GM18517 (cell line): ENCODE results near the gene VTI1A.

Experiments
- ATAC-seq: cut with Tn5 transposase; IDR thresholded peaks from one replicate; pipeline ENCODE4 v1.9.1; 2021; ENCODE audit warnings: mild to moderate bottlenecking, moderate library complexity; ENCODE audit not compliant: unreplicated experiment

The VTI1A gene

DNA sequence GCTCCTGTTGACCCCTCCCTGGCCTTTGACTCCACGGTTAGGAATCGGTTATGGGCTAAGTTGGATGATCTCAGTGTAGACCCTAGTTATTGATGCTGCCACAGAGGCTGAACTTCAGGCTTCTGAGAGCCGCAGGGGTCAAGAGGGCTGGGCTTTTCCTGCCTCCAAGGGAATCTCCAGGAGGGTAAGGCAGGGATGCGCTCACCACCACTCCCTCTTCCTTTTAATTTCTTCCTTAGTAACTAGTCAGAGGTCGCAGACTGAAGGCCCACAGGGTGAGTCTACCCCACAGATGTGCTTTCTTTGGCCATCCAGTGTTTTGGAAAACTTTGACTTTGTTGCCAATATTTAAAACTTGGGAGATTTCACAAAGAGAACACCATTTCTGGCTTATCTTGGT is 352.0 kb downstream of the VTI1A start:
- no peak for ATAC-seq

DNA sequence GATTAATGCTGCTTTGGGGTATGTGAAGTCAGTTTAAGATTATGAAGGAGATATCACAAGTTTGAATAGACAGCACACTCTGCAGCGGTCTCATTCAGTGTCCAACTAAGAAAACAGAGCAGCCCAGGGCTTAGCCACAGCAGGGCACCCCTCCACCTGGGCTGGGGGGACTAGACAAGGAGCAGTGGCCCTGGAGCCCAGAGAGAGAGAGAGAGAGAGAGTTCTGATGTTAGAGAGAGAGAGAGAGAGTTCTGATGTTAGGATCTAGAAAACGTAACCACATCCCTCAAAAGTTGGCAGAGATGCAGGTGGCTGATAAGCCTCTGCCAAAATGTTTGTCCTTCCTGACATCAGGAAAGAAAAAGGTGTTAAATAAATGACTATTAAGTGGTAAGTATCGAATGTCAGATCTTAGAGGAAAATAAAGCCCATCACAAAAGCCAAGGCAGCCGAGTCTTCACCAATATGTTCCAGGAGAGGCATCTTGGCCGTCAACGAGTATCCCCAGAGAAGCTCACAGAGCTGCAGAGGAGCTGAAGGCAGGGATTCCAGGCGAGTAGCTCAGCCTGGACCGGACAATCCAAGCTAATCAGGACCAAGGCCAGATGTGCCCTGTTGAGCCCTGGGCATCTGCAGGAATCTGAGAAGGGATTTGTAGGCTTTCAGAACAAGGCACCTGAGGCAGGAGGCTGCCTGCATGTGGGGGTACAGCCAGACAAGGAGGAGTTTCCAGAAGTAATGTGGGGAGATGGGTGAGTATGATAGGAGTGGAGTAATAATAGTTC is 352.9 kb downstream of the VTI1A start:
- no peak for ATAC-seq

DNA sequence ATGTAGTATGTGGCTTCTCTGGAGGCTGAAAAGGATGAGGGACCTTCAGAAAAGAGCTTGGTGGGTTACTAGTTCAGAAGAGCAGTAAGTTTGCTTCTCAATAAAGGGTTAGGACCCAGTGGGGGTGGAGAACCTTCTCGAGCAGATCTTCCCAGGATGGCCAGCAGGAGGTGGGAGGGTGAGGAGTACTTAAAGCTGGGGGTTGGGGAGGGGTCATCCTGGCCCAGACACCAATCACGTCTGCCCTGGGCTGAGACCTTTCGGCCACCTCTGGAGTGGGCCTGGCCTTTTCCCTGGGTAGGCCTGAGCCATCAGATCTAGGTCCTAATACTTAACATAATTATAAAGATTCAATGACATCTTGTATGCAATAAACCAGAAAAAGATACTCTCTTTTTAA is 354.0 kb downstream of the VTI1A start:
- ATAC-seq = no peak

DNA sequence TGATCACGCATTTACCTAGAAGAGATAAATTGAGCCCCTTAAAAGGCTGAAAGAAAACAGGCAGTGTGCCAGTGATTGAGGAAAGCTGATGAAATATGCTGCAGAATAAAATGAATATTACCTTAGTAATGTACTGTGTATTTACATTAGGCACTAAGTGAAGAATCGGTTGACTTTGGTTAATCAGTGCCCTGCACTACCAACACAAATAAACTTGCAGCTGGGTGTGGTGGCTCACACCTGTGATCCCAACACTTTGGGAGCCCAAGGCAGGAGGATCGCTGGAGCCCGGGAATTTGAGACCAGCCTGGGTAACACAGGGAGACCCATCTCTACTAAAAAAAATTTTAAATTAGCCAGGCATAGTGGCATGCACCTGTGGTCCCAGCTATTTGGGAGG is 354.7 kb downstream of the VTI1A start:
- no peak for ATAC-seq

GRCh38 chr10:112802411-112803022 is 355.5 kb downstream of the VTI1A start:
- no peak for ATAC-seq

DNA sequence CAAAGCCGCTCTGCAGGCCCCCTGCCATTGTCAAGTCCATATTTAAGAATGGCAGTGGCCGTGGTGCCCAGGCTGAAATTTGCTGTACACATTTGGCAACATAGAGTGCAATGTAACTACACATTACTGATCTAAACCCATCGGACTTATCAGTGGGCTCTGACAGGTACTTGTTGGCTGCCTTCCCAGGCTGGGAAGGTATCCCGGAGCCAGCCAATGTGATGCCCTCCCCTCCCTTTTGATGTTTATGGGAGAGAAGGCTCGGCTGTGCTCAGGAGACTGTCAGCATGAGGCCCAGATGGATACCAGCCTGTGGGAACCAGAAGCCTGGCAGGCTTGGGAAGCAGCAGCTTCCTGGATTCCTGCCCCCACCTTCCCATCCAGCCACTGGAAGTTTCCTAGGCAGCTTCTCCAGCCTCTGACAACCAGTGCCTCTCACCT is 357.0 kb downstream of the VTI1A start:
- ATAC-seq = no peak

DNA sequence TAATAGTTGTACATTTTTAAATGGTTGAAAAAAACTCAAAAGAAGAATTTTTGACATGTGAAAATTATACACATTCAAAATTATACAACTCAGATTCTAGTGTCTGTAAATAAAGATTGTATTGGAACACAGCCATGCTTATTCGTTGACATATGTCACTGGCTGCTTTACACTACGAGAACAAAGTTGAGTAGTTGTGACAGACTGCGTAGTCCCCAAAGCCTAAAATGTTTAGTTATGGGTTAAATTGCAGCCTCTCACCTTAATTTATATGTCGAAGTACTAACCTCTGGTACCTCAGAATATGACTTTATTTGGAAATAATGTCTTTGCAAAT is 358.2 kb downstream of the VTI1A start:
- no peak for ATAC-seq

DNA sequence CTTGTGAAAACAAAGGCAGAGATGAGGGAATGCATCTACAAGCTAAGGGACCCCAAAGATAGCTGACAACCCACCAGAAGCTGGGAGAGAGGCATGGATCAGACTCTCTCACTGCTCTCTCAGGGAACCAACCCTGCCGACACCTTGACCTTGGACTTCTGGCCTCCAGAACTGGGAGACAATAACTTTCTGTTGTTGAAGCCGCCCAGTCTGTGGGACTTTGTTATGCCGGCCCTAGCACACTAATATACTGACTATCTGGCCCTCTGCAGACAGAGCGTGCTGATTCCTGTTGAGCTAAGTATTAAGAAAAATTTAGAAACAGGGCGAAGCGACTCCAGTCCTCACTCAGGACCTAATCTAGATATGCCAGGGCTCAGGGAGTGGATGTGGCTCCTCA is 358.7 kb downstream of the VTI1A start:
- ATAC-seq = no peak

GRCh38 chr10:112807013-112807412 is 360.0 kb downstream of the VTI1A start:
- no peak for ATAC-seq

DNA sequence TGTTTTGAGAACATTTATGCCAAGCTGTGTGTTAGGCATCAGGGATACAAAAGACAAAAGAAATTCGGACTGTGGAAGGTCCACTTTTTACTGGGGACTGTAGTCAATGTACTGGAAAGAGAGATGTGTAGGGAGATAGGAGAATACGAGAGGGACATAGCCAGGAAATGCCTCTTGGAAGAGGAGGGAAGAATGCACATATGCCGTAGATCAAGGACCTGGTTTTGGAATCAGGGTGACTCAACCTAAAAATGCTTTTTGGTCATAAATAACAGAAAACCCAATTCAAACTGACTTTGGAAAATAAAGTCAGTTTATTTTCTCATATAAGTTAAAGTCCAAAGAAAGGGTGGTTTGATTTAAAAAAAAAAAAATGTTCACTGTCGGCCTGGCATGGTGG is 362.7 kb downstream of the VTI1A start:
- ATAC-seq = no peak

GRCh38 chr10:112810711-112811151 is 363.7 kb downstream of the VTI1A start:
- ATAC-seq = no peak

DNA sequence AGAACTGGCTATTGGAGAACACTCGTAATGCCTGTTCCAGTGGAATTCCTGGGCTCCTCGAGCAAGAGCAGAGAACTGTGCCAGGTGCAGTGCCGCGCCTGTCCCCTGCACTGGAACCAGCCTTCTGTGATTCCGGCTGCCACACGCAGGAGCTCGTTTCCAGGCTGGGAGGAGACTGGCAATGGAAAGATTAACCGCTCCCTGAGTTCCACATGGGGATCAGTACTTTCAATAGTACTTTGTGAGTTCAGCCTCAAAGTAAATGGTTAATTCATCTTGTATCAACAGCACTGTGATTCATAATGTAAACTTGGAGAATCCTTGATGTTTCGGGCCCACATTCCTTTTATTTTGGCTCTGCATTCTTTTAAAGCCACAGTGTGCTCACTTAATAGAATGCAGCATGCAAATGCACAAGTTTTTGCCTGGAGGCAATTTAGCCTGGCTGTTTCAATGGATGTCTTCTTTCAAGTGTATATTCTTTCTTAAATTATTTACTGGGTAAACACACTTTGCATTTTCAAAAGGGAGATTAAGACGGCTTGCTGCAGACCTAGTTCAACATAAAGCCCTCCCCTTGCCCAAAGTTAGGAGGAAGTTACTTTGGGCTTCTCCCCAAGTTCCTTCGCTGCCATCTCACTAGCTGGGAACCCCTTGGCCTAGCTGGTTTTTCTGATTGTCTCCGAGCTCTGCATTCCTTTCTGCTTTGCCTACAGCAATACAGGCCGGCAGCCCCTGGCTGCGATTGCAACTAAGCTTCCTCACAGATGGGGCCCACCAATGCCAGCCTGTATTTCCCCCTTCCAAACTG is 364.9 kb downstream of the VTI1A start:
- ATAC-seq = no peak

GRCh38 chr10:112812586-112812985 is 365.6 kb downstream of the VTI1A start:
- no peak for ATAC-seq

DNA sequence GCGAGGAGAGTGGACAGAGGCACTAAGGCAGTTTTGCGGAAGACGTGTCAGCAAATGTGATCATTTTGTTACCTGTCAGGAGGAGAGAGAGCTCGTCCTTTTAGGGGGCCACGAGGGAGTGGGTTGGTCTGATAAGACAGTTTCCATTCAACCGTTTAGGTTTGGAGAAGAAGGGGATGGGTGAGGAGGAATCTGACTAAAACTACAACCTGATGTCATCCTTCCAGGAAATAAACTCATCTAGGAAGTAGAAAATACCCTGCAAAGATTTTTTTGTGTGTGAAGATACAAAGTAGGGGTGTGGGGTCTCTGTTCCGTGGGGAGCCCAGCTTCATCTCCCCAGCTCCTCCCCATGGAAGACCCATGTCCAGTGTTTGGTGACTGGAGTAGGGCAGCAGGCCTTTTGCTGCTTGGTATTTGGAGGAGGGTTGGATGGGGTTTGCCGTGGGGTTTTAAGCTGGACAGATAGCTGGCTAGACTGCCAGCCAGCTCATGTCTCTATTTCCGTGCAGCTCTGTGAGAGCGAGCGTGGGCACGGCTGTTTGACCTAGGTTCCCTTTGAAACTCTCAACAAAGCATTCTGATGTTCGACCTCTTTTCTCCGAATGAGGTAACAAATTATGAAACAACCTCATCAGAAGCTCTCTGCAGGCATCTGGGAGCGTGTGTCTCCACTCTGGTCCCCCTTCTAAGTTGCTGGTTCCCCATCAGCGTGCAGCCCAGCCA is 367.0 kb downstream of the VTI1A start:
- ATAC-seq = no peak

DNA sequence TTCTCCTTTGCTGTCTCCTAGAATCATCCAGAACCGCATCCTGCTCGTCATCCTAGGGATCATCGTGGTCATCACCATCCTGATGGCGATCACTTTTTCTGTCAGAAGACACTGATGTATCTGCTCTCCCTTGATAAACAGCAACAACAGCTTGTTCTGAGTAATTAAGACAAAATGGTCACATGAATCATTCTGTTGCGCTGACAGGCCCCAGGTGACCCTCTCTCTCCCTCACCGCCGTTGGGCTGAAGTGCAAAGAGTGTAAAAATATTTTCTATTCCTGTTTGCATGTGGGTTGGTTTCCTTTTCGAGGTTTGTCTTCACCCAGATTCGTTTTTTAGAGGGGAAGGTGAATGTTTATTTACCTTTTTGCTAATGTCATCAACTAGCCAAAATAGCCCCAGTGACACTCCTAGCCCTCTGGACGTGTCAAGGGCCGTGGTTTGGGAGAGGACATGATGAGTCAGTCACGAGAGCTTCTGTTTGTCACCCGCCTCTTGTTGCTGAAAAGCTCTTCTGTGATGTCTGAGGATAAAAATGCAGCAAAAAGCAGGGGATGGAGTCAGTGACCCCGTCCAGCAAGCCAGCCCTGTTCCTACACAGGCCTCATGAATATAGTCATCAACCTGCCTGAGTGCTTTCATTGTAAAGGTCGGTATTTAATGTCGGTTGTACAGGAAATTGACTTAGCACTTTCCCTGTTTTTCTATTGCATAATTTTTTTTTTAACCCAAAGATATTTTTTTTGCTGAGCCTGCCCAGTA is 368.4 kb downstream of the VTI1A start:
- no peak for ATAC-seq

DNA sequence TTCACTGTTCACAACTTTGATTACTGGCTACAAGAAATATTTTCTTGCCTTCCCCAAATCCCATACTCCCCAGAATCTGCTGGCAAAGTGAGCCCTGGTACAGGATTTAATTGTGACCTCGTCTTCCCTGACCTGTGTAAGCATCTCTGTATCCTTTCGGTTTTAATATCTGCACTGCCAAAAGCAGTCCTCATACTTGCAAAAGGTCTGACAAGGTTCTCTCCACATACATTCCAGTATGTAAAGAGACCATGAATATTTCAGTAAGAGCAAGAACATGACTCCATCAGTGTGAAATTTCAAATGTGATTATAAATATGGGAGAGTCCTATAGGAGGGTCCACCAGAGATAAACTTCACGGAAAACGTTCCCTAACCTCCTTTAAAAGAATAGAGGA is 369.0 kb downstream of the VTI1A start:
- ATAC-seq = no peak

DNA sequence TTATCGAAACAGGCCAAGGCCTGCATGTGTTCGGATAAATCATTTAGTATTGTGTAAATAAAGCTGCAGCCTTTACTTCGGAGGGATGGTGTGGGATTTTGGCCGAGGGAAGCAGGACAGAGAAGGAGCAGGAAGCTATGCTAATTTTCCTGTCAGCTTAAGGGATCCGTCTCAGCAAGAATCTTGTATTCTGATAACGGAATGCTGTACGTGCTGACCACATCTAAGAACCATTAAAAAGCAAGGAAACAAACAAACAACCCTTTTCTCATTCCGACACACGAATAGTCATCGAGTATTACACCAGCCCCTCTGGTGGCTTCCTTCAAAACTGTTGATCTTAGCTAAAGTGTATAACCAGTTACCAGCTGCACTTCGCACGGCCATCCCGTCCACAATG is 369.9 kb downstream of the VTI1A start:
- ATAC-seq = no peak

DNA sequence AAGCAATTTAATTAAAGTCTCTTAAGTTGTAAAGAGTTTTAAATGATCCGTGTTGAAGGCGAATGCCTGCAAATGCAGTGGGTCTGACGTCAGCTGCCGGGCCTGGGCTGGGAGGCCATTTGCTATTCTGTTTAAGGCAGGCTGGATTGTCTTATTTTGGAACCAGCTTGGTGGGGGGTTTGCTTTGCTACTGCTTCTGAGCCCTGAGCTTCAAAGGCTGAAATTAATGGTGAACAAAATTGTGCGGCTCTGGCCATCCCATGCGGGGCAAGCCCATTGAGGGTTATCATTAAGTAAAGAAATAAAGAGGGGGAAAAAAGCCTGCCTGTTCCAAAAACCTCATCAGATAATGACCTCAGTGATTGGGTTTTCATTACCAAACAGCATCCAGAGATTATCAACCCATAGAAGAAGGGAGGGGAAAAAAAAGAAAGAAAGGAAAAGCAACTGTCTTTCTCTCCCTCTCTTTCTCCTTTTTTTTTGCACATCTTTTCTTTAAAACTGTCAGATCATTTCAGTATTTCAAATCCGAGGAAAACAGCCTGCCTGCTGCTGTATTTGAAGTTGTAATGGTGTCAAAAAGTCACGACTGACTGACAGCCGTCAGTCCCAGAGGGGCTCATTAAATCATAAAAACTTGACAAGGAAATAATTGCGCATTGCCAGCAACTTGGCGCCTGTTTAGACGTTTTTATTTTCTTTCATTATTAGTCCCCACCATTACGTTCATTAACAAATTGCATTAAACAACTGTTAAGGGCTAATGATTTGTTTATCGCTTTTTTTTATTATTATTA is 371.2 kb downstream of the VTI1A start:
- no peak for ATAC-seq

- ATAC-seq = no peak
These were observed 372.2 kb downstream of the VTI1A start for GRCh38 chr10:112819231-112819630.

- no peak for ATAC-seq
These were observed 373.3 kb downstream of the VTI1A start for GRCh38 chr10:112820320-112820719.
